SK-N-SH (cell line): Measurements from ENCODE around the gene BCL2L11. TPM values are rescaled to one million over a fixed set of nuclear protein-coding genes. Genes with fewer than 3 reads are reported as not detected.

Experiments used
- CTCF ChIA-PET: fragments of 300-600, 350-600 bp; formaldehyde crosslinking; extraction: SDS; loops from one replicate; lab custom pipeline; 2021; lab: Yijun Ruan, JAX
- POLR2A ChIA-PET: fragments of 350-600 bp; sonication (Branson Sonifier 250); formaldehyde crosslinking; extraction: SDS; loops from one replicate; lab custom pipeline; 2020; ENCODE audit warnings: antibody characterized with exemption, inconsistent platforms; lab: Yijun Ruan, JAX
- DNase-seq: peaks from one replicate; pipeline ENCODE4 v3.0.0; 2012
- H2AFZ ChIP-seq: fragments of 200-600 bp; sonication (generic); 2 replicates; pipeline ENCODE4 v1.8.1; 2016; ENCODE audit warnings: antibody characterized with exemption, mild to moderate bottlenecking, low read depth
- H3F3A ChIP-seq: fragments of 200-600 bp; sonication (generic); replicated peaks from 2 replicates; pipeline ENCODE3; 2016; ENCODE audit warnings: antibody characterized with exemption, mild to moderate bottlenecking; ENCODE audit not compliant: insufficient read depth
- H3K27ac ChIP-seq, 2 experiments: fragments of 200-500 bp in 1 of 2; fragments of 200-600 bp in 1 of 2; sonication (Bioruptor generic) in 1 of 2; sonication (generic), shearing (Covaris generic) in 1 of 2; 2 replicates each; pipeline versions ENCODE4 v1.5.1 to v1.6.1; 2014 to 2016; ENCODE audit warnings: low read depth in 2 of 2, inconsistent platforms in 1 of 2, low read length in 1 of 2, mild to moderate bottlenecking in 1 of 2, mixed read lengths in 1 of 2
- H3K27me3 ChIP-seq: fragments of 200-600 bp; sonication (generic), shearing (Covaris generic); 2 replicates; pipeline ENCODE4 v1.6.1; 2016; ENCODE audit warnings: mixed run types; ENCODE audit not compliant: insufficient read depth
- H3K36me3 ChIP-seq, 2 experiments: fragments of 200-500 bp in 1 of 2; fragments of 200-600 bp in 1 of 2; sonication (Bioruptor generic) in 1 of 2; sonication (generic) in 1 of 2; replicated peaks in 1 of 2; 2 replicates each; pipeline versions ENCODE3 to v1.5.1; 2014 to 2016; ENCODE audit warnings: low read length in 1 of 2, mild to moderate bottlenecking in 1 of 2; ENCODE audit not compliant: insufficient read depth in 2 of 2, control insufficient read depth in 1 of 2
- H3K4me1 ChIP-seq, 2 experiments: fragments of 200-500 bp in 1 of 2; fragments of 200-600 bp in 1 of 2; sonication (Bioruptor generic) in 1 of 2; sonication (generic), shearing (Covaris generic) in 1 of 2; 2 replicates each; pipeline versions ENCODE4 v1.5.1 to v1.6.1; 2014 to 2016; ENCODE audit warnings: low read depth in 1 of 2, low read length in 1 of 2, mixed run types in 1 of 2; ENCODE audit not compliant: insufficient read depth in 2 of 2, control insufficient read depth in 1 of 2
- H3K4me2 ChIP-seq: fragments of 200-600 bp; sonication (generic), shearing (Covaris generic); 2 replicates; pipeline ENCODE4 v1.6.1; 2017; ENCODE audit warnings: mixed run types
- H3K4me3 ChIP-seq, 2 experiments: fragments of 200-500 bp in 1 of 2; fragments of 200-600 bp in 1 of 2; sonication (Bioruptor generic) in 1 of 2; sonication (generic), shearing (Covaris generic) in 1 of 2; 2 replicates each; pipeline versions ENCODE4 v1.5.1 to v1.8.1; 2014 to 2016; ENCODE audit warnings: low read depth in 2 of 2, inconsistent platforms in 1 of 2, low read length in 1 of 2, mild to moderate bottlenecking in 1 of 2, mixed read lengths in 1 of 2, moderate library complexity in 1 of 2
- H3K79me2 ChIP-seq: fragments of 200-600 bp; sonication (generic); 2 replicates; pipeline ENCODE4 v1.8.1; 2017; ENCODE audit warnings: mild to moderate bottlenecking; ENCODE audit not compliant: insufficient read depth
- H3K9ac ChIP-seq: fragments of 200-600 bp; sonication (generic); 2 replicates; pipeline ENCODE4 v1.6.1; 2017; ENCODE audit warnings: mixed run types
- H3K9me2 ChIP-seq: fragments of 200-600 bp; sonication (generic); 2 replicates; pipeline ENCODE4 v1.6.1; 2017; ENCODE audit warnings: mixed run types
- H3K9me3 ChIP-seq: fragments of 200-600 bp; sonication (generic); 2 replicates; pipeline ENCODE4 v1.6.1; 2017; ENCODE audit warnings: mixed run types, mild to moderate bottlenecking, moderate library complexity
- H4K20me1 ChIP-seq: fragments of 200-600 bp; sonication (generic); 2 replicates; pipeline ENCODE4 v1.6.1; 2017; ENCODE audit warnings: mild to moderate bottlenecking, mixed run types; ENCODE audit not compliant: insufficient read depth
- CHD2 ChIP-seq: fragments of 150-350 bp; IDR thresholded peaks from 2 replicates; pipeline ENCODE4 v1.6.1; 2018; ENCODE audit warnings: low read length; ENCODE audit not compliant: partially characterized antibody
- EP300 ChIP-seq, 2 experiments: IDR thresholded peaks; 2 replicates each; pipeline versions ENCODE4 v1.4.0 to v1.6.1; 2012; ENCODE audit warnings: borderline replicate concordance in 1 of 2, low read depth in 1 of 2, low read length in 1 of 2
- EZH2phosphoT487 ChIP-seq: fragments of 200-600 bp; sonication (generic); IDR thresholded peaks from 2 replicates; pipeline ENCODE4 v1.6.1; 2017; ENCODE audit warnings: low read depth, mixed run types, mild to moderate bottlenecking, antibody characterized with exemption, moderate library complexity, borderline replicate concordance
- FOSL2 ChIP-seq: IDR thresholded peaks from 2 replicates; pipeline ENCODE4 v1.4.0; 2012; ENCODE audit warnings: low read depth, mild to moderate bottlenecking, moderate library complexity, borderline replicate concordance
- GATA2 ChIP-seq: sonication (generic); formaldehyde crosslinking; IDR thresholded peaks from 2 replicates; pipeline ENCODE4 v1.5.0; 2020; ENCODE audit warnings: mild to moderate bottlenecking, missing genetic modification reagents
- JUND ChIP-seq: IDR thresholded peaks from 2 replicates; pipeline ENCODE4 v1.4.0; 2012
- NFIC ChIP-seq: IDR thresholded peaks from 2 replicates; pipeline ENCODE4 v1.4.0; 2012; ENCODE audit warnings: borderline replicate concordance
- POLR2AphosphoS5 ChIP-seq: IDR thresholded peaks from 2 replicates; pipeline ENCODE4 v1.6.1; 2012; ENCODE audit warnings: low read depth, low read length
- RCOR1 ChIP-seq: fragments of 150-350 bp; IDR thresholded peaks from 2 replicates; pipeline ENCODE4 v1.6.1; 2017; ENCODE audit warnings: antibody characterized with exemption, low read length
- TAF1 ChIP-seq: IDR thresholded peaks from 2 replicates; pipeline ENCODE4 v1.6.1; 2012; ENCODE audit warnings: low read depth, mild to moderate bottlenecking, low read length, moderate library complexity, borderline replicate concordance
- TCF12 ChIP-seq: IDR thresholded peaks from 2 replicates; pipeline ENCODE4 v1.4.0; 2012
- TEAD4 ChIP-seq: IDR thresholded peaks from 2 replicates; pipeline ENCODE4 v1.4.0; 2012; ENCODE audit warnings: mild to moderate bottlenecking, borderline replicate concordance; ENCODE audit not compliant: insufficient read depth
- YY1 ChIP-seq: IDR thresholded peaks from 2 replicates; pipeline ENCODE4 v1.4.0; 2012; ENCODE audit warnings: low read depth, mild to moderate bottlenecking
- WGBS: methylation state at CpG from one replicate; pipeline ENCODE4 v1.1.6; 2017; ENCODE audit warnings: low lambda C conversion rate; 5-methylcytosine and 5-hydroxymethylcytosine counted together
- polyA plus RNA-seq, 3 experiments: library from polyadenylated mRNA; depleted of rRNA; stranded (reverse); fragments of >200 nt; gene quantifications; 2 replicates each; pipeline ENCODE4 v1.2.3, GENCODE V29; 2012
- TF ChIP-seq, protein P1 (sequence below): fragments of 150-350 bp; IDR thresholded peaks from 2 replicates; pipeline ENCODE4 v1.6.1; 2016; ENCODE audit warnings: mild to moderate bottlenecking, low read depth, low read length
- TF ChIP-seq, protein P2 (sequence below): IDR thresholded peaks from 2 replicates; pipeline ENCODE4 v1.4.0; 2012; ENCODE audit warnings: low read depth
- TF ChIP-seq, protein P3 (sequence below): IDR thresholded peaks from 2 replicates; pipeline ENCODE4 v1.4.0; 2012; ENCODE audit warnings: low read depth, borderline replicate concordance
- TF ChIP-seq, protein P4 (sequence below): IDR thresholded peaks from 2 replicates; pipeline ENCODE4 v1.4.0; 2012; ENCODE audit warnings: low read depth, borderline replicate concordance
- TF ChIP-seq, protein P5 (sequence below): fragments of 200-600 bp; sonication (generic); IDR thresholded peaks from 2 replicates; pipeline ENCODE4 v1.6.1; 2017; ENCODE audit warnings: antibody characterized with exemption, mild to moderate bottlenecking, moderate library complexity

BCL2L11 gene
- polyA plus RNA-seq, 1 of the 3 experiments (the other 2 are of a cell fraction): 3.3 TPM

DNA sequence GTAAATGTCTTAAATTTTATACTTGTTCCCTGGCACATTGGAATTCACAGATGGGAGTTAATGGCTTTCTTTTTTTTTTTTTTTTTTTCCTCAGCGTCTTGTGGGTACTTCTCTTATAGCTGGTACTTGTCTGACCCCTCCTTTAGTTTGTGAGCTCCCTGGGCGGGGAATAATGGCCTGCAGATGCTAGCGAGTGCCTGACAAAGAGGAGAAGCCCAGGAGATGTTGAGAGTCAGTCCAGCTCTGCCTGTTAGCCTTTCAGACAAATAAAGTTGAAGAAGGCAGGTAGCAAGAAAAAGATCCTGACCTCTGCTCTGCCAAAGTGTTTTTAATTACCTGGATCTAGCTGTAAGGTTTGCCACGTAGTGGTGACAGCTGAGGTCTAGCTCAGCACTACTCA is 6.6 kb downstream of the BCL2L11 start:
- no peaks in the 10 kb centered on the region for H3K9me3 ChIP-seq
- H3K27me3 ChIP-seq: no peaks in the 10 kb centered on the region
- CTCF ChIA-PET: no interaction called here
- peaks cover 9% of the 10 kb centered on the region; the same call in 1 of the 2 replicates for H3K79me2 ChIP-seq
- H3K4me2 ChIP-seq: no peak overlapping the region
- WGBS: 85% methylated on average over 4 of the region's 4 CpGs
- no peak overlapping the region for H2AFZ ChIP-seq
- TF ChIP-seq, protein P1, sequence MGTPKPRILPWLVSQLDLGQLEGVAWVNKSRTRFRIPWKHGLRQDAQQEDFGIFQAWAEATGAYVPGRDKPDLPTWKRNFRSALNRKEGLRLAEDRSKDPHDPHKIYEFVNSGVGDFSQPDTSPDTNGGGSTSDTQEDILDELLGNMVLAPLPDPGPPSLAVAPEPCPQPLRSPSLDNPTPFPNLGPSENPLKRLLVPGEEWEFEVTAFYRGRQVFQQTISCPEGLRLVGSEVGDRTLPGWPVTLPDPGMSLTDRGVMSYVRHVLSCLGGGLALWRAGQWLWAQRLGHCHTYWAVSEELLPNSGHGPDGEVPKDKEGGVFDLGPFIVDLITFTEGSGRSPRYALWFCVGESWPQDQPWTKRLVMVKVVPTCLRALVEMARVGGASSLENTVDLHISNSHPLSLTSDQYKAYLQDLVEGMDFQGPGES: no peak
- TF ChIP-seq, protein P2, sequence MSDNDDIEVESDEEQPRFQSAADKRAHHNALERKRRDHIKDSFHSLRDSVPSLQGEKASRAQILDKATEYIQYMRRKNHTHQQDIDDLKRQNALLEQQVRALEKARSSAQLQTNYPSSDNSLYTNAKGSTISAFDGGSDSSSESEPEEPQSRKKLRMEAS: no peak
- TF ChIP-seq, protein P3, sequence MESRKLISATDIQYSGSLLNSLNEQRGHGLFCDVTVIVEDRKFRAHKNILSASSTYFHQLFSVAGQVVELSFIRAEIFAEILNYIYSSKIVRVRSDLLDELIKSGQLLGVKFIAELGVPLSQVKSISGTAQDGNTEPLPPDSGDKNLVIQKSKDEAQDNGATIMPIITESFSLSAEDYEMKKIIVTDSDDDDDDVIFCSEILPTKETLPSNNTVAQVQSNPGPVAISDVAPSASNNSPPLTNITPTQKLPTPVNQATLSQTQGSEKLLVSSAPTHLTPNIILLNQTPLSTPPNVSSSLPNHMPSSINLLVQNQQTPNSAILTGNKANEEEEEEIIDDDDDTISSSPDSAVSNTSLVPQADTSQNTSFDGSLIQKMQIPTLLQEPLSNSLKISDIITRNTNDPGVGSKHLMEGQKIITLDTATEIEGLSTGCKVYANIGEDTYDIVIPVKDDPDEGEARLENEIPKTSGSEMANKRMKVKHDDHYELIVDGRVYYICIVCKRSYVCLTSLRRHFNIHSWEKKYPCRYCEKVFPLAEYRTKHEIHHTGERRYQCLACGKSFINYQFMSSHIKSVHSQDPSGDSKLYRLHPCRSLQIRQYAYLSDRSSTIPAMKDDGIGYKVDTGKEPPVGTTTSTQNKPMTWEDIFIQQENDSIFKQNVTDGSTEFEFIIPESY: no peak
- no peak overlapping the region for H3K4me3 ChIP-seq
- POLR2A ChIA-PET: no interaction called here
- H3K27ac ChIP-seq: no peak overlapping the region
- no peak for DNase-seq
- H3K9ac ChIP-seq: no peak overlapping the region
- peaks cover 37 to 64% of the 10 kb centered on the region in 2 experiments for H3K36me3 ChIP-seq
- H3K4me1 ChIP-seq: peaks cover 0 to 19% of the 10 kb centered on the region in 2 experiments; a peak in 2 of 4 replicates
- H3K9me2 ChIP-seq: no peaks in the 10 kb centered on the region
- H4K20me1 ChIP-seq: no peaks in the 10 kb centered on the region; the same call in 1 of the 2 replicates
- H3F3A ChIP-seq: no peaks in the 10 kb centered on the region

DNA sequence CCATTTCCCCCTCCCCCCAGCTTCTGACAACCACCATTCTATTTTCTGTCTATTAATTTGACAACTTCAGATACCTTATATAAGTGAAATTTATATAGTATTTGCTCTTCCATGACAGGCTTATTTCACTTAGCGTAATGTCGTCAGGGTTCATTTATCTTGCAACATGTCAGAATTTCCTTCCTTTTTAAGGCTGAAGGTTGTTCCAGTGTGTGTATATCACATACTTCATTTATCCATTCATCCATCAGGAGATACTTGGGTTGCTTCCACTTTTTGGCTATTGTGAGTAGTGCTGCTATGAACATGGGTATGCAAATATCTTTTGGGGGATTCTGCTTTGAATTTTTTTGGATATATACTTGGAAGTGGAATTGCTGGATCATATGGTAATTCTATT is 7.4 kb downstream of the BCL2L11 start:
- ChIA-PET CTCF (no interaction called here), POLR2A (no interaction called here)
- TF ChIP-seq TCF12 (no peak), TEAD4 (no peak), JUND (no peak), FOSL2 (no peak), GATA2 (CRISPR knock-in tag) (no peak), TAF1 (no peak), EP300 (IDR thresholded peaks at IDR 0.05; ENCODE audit: borderline replicate concordance in 1 of 2, low read depth in 1 of 2, low read length in 1 of 2) (no peak), YY1 (no peak), CHD2 (no peak), POLR2AphosphoS5 (no peak), NFIC (no peak), RCOR1 (no peak), EZH2phosphoT487 (no peak)
- TF ChIP-seq, protein P4, sequence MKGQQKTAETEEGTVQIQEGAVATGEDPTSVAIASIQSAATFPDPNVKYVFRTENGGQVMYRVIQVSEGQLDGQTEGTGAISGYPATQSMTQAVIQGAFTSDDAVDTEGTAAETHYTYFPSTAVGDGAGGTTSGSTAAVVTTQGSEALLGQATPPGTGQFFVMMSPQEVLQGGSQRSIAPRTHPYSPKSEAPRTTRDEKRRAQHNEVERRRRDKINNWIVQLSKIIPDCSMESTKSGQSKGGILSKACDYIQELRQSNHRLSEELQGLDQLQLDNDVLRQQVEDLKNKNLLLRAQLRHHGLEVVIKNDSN: no peak
- TF ChIP-seq, protein P1: no peak
- TF ChIP-seq, protein P5, sequence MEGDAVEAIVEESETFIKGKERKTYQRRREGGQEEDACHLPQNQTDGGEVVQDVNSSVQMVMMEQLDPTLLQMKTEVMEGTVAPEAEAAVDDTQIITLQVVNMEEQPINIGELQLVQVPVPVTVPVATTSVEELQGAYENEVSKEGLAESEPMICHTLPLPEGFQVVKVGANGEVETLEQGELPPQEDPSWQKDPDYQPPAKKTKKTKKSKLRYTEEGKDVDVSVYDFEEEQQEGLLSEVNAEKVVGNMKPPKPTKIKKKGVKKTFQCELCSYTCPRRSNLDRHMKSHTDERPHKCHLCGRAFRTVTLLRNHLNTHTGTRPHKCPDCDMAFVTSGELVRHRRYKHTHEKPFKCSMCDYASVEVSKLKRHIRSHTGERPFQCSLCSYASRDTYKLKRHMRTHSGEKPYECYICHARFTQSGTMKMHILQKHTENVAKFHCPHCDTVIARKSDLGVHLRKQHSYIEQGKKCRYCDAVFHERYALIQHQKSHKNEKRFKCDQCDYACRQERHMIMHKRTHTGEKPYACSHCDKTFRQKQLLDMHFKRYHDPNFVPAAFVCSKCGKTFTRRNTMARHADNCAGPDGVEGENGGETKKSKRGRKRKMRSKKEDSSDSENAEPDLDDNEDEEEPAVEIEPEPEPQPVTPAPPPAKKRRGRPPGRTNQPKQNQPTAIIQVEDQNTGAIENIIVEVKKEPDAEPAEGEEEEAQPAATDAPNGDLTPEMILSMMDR: no peak
- no peaks in the 10 kb centered on the region for H3K9me3 ChIP-seq
- H3K9ac ChIP-seq: no peak overlapping the region
- no peaks in the 10 kb centered on the region; the same call in 1 of the 2 replicates for H4K20me1 ChIP-seq
- no peaks in the 10 kb centered on the region for H3F3A ChIP-seq
- no peak overlapping the region for H3K27ac ChIP-seq
- H3K4me3 ChIP-seq: no peak overlapping the region
- no peaks in the 10 kb centered on the region for H3K9me2 ChIP-seq
- H3K79me2 ChIP-seq: peaks cover 9% of the 10 kb centered on the region; the same call in 1 of the 2 replicates
- H3K4me1 ChIP-seq: peaks cover 0 to 19% of the 10 kb centered on the region in 2 experiments; a peak in 2 of 4 replicates
- WGBS: 95% methylated on average over 2 of the region's 2 CpGs
- no peak for DNase-seq
- peaks cover 37 to 68% of the 10 kb centered on the region in 2 experiments for H3K36me3 ChIP-seq
- no peak overlapping the region for H2AFZ ChIP-seq
- no peak overlapping the region for H3K4me2 ChIP-seq
- no peaks in the 10 kb centered on the region for H3K27me3 ChIP-seq
